HG02885 (cell line): ENCODE measurements around the gene RNF227.
"Not testable (repeated sequence)": the region's sequence is repeated elsewhere in the genome, so short reads cannot be mapped to it uniquely, and the experiment has no call there.

Experiments
- ATAC-seq: cut with Tn5 transposase; IDR thresholded peaks from one replicate; pipeline ENCODE4 v1.9.1; 2021; ENCODE audit warnings: mild to moderate bottlenecking; ENCODE audit not compliant: unreplicated experiment, poor library complexity

The RNF227 gene

DNA sequence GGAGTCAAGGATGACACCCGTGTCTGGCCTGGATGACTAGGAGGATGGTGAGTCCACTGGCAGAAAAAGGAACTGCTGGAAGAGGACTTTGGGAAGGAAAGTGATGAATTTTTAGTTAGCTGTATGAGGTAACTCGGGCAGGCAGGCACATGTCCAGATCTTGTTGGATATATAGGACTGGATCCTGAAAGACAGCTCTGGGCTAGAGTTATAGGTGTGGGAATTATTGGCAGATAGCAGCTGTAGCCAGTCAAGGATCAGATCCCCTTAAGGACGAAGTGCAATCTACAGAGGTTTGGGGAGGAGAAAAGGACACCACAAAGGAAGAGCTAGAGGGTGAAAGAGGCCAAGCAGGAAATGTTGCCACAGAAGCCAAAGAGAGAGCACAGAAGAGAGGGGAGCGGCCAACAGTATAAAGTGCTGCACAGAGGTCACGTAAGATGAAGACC lies 48.2 kb downstream of the RNF227 start:
- no peak for ATAC-seq

DNA sequence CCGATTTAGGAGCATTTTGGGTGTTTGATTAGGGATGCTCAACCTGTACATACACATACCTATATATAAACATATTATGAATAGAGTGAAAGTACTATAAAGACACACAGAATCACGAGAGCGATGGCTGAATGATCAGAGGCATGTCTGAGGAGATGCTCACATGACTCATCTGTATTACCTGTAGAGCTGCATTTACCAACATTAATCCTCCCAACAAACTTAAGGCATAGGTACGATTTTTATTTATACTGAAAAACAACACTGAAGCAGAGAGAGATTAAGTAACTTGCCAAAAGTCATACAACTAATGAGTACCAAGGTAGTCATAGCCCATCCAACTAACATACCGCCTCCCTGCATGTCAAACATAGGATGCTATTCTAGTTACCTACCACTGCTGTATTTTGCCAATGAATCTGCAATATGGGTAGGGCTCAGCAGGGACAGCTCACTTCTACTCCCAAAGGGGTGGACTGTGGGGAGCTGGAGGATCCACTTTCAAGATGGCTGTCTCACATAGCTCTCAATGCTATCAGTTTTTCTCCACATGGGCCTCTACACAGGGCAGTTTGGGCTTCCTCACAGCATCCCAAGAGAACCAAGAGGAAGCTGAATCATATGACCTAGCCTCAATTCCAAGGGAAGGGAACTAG lies 51.0 kb downstream of the RNF227 start:
- ATAC-seq = no peak

DNA sequence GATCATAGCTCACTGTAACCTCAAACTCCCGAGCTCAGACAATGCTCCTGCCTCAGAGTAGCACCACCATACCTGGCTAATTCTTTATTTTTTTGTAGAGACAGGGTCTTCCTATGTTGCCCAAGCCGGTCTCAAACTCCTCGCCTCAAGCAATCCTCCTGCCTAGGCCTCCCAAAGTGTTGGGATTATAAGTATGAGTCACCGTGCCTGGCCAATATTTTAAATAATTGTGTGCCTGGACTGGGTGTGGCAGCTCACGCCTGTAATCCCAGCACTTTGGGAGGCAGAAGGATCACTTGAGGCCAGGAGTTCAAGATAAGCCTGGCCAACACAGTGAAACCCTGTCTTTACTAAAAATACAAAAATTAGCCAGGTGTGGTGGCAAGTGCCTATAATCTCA lies 51.7 kb downstream of the RNF227 start:
- ATAC-seq = not testable (repeated sequence)
